H1 (cell line): ENCODE results near the gene MYLIP. TPM values are rescaled to one million over a fixed set of nuclear protein-coding genes. Genes with fewer than 3 reads are reported as not detected.
A peak's percentile ranks its signal among the peaks of the same experiment; 100 is the strongest.

Experiments
- CTCF ChIA-PET: fragments of 300-600 bp; sonication (Branson Sonifier 250); formaldehyde crosslinking; loops from one replicate; lab custom pipeline; 2021; ENCODE audit not compliant: partially characterized antibody; lab: Charles Lee
- POLR2A ChIA-PET: fragments of 300-600 bp; sonication (Branson Sonifier 250); formaldehyde crosslinking; loops from one replicate; lab custom pipeline; 2021; ENCODE audit warnings: inconsistent platforms; ENCODE audit not compliant: partially characterized antibody; lab: Charles Lee
- DNase-seq, 2 experiments: peaks; one replicate each; pipeline versions ENCODE4 v3.0.0 to v3.0.0-alpha.2; 2010 to 2022; ENCODE audit warnings: low spot score in 2 of 2, low read depth in 1 of 2, mixed read lengths in 1 of 2
- FAIRE-seq: peaks from 2 replicates; lab custom pipeline; 2011; peaks lifted over from hg19 to GRCh38; lab: Jason Lieb, UNC
- H2AFZ ChIP-seq: 2 replicates; pipeline ENCODE4 v1.8.1; 2012; ENCODE audit warnings: low read length, inconsistent platforms
- H2AK5ac ChIP-seq: 2 replicates; pipeline ENCODE4 v1.6.1; 2013; ENCODE audit warnings: low read depth, low read length
- H2BK120ac ChIP-seq: replicated peaks from 2 replicates; pipeline ENCODE3; 2013; ENCODE audit warnings: low read depth, low read length, inconsistent platforms
- H2BK12ac ChIP-seq: 2 replicates; pipeline ENCODE4 v1.6.1; 2013; ENCODE audit warnings: low read depth, low read length
- H2BK15ac ChIP-seq: 2 replicates; pipeline ENCODE4 v1.6.1; 2013; ENCODE audit warnings: low read length
- H2BK20ac ChIP-seq: 2 replicates; pipeline ENCODE4 v1.6.1; 2013; ENCODE audit warnings: low read length
- H2BK5ac ChIP-seq: 2 replicates; pipeline ENCODE4 v1.6.1; 2013; ENCODE audit warnings: low read depth, low read length
- H3K14ac ChIP-seq: 2 replicates; pipeline ENCODE4 v1.6.1; 2013; ENCODE audit warnings: inconsistent platforms; ENCODE audit not compliant: insufficient read length
- H3K18ac ChIP-seq: 2 replicates; pipeline ENCODE4 v1.6.1; 2013; ENCODE audit warnings: low read length; ENCODE audit errors: extremely low read depth
- H3K23ac ChIP-seq: 2 replicates; pipeline ENCODE4 v1.6.1; 2013; ENCODE audit warnings: inconsistent platforms; ENCODE audit not compliant: insufficient read length
- H3K23me2 ChIP-seq: 2 replicates; pipeline ENCODE4 v1.6.1; 2013; ENCODE audit warnings: low read depth, low read length
- H3K27ac ChIP-seq: 2 replicates; pipeline ENCODE4 v1.6.1; 2011; ENCODE audit warnings: low read depth, low read length, inconsistent platforms
- H3K27me3 ChIP-seq, 4 experiments: replicated peaks in 1 of 4; 1 replicate in 1 of 4; 2 replicates in 3 of 4; pipeline versions ENCODE4 v1.6.1 to v1.8.1; 2011 to 2013; ENCODE audit warnings: low read length in 3 of 4, mild to moderate bottlenecking in 3 of 4, inconsistent platforms in 2 of 4, mixed read lengths in 2 of 4, moderate library complexity in 1 of 4; ENCODE audit not compliant: control insufficient read depth in 3 of 4, insufficient read depth in 3 of 4; ENCODE audit errors: extremely low read depth in 1 of 4
- H3K36me3 ChIP-seq, 4 experiments: 2 replicates each; pipeline versions ENCODE4 v1.6.1 to v1.8.1; 2011 to 2013; ENCODE audit warnings: mild to moderate bottlenecking in 4 of 4, low read length in 3 of 4, moderate library complexity in 2 of 4, control low read depth in 1 of 4, inconsistent platforms in 1 of 4; ENCODE audit not compliant: insufficient read depth in 4 of 4, control insufficient read depth in 2 of 4
- H3K4ac ChIP-seq: replicated peaks from 2 replicates; pipeline ENCODE3; 2013; ENCODE audit warnings: low read length, low read depth, mixed read lengths, inconsistent platforms; ENCODE audit not compliant: insufficient read length
- H3K4me1 ChIP-seq, 4 experiments: replicated peaks in 1 of 4; 1 replicate in 1 of 4; 2 replicates in 3 of 4; pipeline versions ENCODE4 v1.6.1 to v1.8.1; 2011 to 2013; ENCODE audit warnings: low read length in 3 of 4, inconsistent platforms in 2 of 4, mixed read lengths in 1 of 4; ENCODE audit not compliant: insufficient read depth in 4 of 4, control insufficient read depth in 3 of 4
- H3K4me2 ChIP-seq, 2 experiments: 2 replicates each; pipeline versions ENCODE4 v1.6.1 to v1.8.1; 2011 to 2013; ENCODE audit warnings: low read depth in 2 of 2, low read length in 2 of 2, control low read depth in 1 of 2, inconsistent platforms in 1 of 2, mild to moderate bottlenecking in 1 of 2; ENCODE audit not compliant: insufficient read depth in 1 of 2
- H3K4me3 ChIP-seq, 4 experiments: fragments of 200-600, 300-600 bp in 1 of 4; sonication (generic), shearing (Covaris generic), sonication (Bioruptor Twin) in 1 of 4; 2 replicates each; pipeline versions ENCODE4 v1.5.1 to v1.8.1; 2011 to 2016; ENCODE audit warnings: low read length in 4 of 4, low read depth in 3 of 4, control low read depth in 2 of 4, inconsistent platforms in 2 of 4, mild to moderate bottlenecking in 2 of 4, mixed read lengths in 1 of 4, moderate library complexity in 1 of 4; ENCODE audit not compliant: insufficient read depth in 2 of 4; ENCODE audit errors: extremely low read depth in 1 of 4
- H3K56ac ChIP-seq: replicated peaks from 2 replicates; pipeline ENCODE3; 2013; ENCODE audit warnings: low read depth, mild to moderate bottlenecking, mixed read lengths, low read length, inconsistent platforms; ENCODE audit not compliant: insufficient read length
- H3K79me1 ChIP-seq: 2 replicates; pipeline ENCODE4 v1.6.1; 2013; ENCODE audit warnings: low read depth, low read length, control low read depth
- H3K79me2 ChIP-seq, 2 experiments: 2 replicates each; pipeline versions ENCODE4 v1.6.1 to v1.8.1; 2012 to 2013; ENCODE audit warnings: low read length in 2 of 2, mild to moderate bottlenecking in 2 of 2, inconsistent platforms in 1 of 2; ENCODE audit not compliant: insufficient read depth in 2 of 2, control insufficient read depth in 1 of 2
- H3K9ac ChIP-seq, 4 experiments: replicated peaks in 1 of 4; 1 replicate in 1 of 4; 2 replicates in 3 of 4; pipeline versions ENCODE4 v1.6.1 to v1.8.1; 2011 to 2013; ENCODE audit warnings: low read depth in 3 of 4, low read length in 3 of 4, control low read depth in 2 of 4, mild to moderate bottlenecking in 2 of 4, moderate library complexity in 2 of 4, inconsistent platforms in 1 of 4; ENCODE audit errors: extremely low read depth in 1 of 4
- H3K9me3 ChIP-seq, 2 experiments: 2 replicates each; pipeline versions ENCODE4 v1.6.1 to v1.8.1; 2012 to 2013; ENCODE audit warnings: mild to moderate bottlenecking in 2 of 2, moderate library complexity in 2 of 2, control low read depth in 1 of 2, inconsistent platforms in 1 of 2, low read depth in 1 of 2, low read length in 1 of 2, mixed read lengths in 1 of 2; ENCODE audit not compliant: insufficient read depth in 2 of 2
- H4K20me1 ChIP-seq, 2 experiments: replicated peaks in 1 of 2; 2 replicates each; pipeline versions ENCODE3 to v1.8.1; 2011 to 2013; ENCODE audit warnings: inconsistent platforms in 2 of 2, low read length in 2 of 2, mild to moderate bottlenecking in 1 of 2; ENCODE audit not compliant: insufficient read depth in 2 of 2, control insufficient read depth in 1 of 2
- H4K5ac ChIP-seq: 2 replicates; pipeline ENCODE4 v1.6.1; 2013; ENCODE audit warnings: low read length, low read depth, mixed read lengths, inconsistent platforms; ENCODE audit not compliant: insufficient read length
- H4K8ac ChIP-seq: 2 replicates; pipeline ENCODE4 v1.8.0; 2013; ENCODE audit warnings: mild to moderate bottlenecking, moderate library complexity, low read length, inconsistent platforms; ENCODE audit not compliant: insufficient read depth; ENCODE audit errors: extremely low read depth
- H4K91ac ChIP-seq: replicated peaks from 2 replicates; pipeline ENCODE3; 2013; ENCODE audit warnings: low read length, mixed read lengths, inconsistent platforms; ENCODE audit not compliant: insufficient read length
- BACH1 ChIP-seq: IDR thresholded peaks from 2 replicates; pipeline ENCODE4 v1.6.1; 2012; ENCODE audit warnings: low read length, improper control_type of control experiment
- CBX8 ChIP-seq: fragments of 300-800, 300-1000 bp; sonication (generic); IDR thresholded peaks from 2 replicates; pipeline ENCODE4 v1.7.1; 2016; ENCODE audit warnings: low read depth, low read length, borderline replicate concordance
- CEBPB ChIP-seq: IDR thresholded peaks from 2 replicates; pipeline ENCODE4 v1.6.1; 2012; ENCODE audit warnings: low read depth, low read length
- GABPA ChIP-seq: IDR thresholded peaks from 2 replicates; pipeline ENCODE4 v1.6.1; 2011; ENCODE audit warnings: mild to moderate bottlenecking, low read length, moderate library complexity, borderline replicate concordance; ENCODE audit not compliant: insufficient read depth
- HDAC6 ChIP-seq: IDR thresholded peaks from one replicate; pipeline ENCODE4 v1.7.1; 2012; ENCODE audit warnings: low read depth, mild to moderate bottlenecking, inconsistent platforms, low read length, moderate library complexity
- JUND ChIP-seq: IDR thresholded peaks from 2 replicates; pipeline ENCODE4 v1.6.1; 2011; ENCODE audit warnings: mild to moderate bottlenecking, improper control_type of control experiment, low read length
- MAFK ChIP-seq: IDR thresholded peaks from 2 replicates; pipeline ENCODE4 v1.6.1; 2012; ENCODE audit warnings: low read depth, mild to moderate bottlenecking, improper control_type of control experiment, low read length
- RBBP5 ChIP-seq: IDR thresholded peaks from 2 replicates; pipeline ENCODE4 v1.7.1; 2012; ENCODE audit warnings: low read depth, mild to moderate bottlenecking, inconsistent platforms, low read length, moderate library complexity, borderline replicate concordance
- RXRA ChIP-seq: IDR thresholded peaks from 2 replicates; pipeline ENCODE4 v1.6.1; 2011; ENCODE audit warnings: low read depth, mild to moderate bottlenecking, low read length, moderate library complexity; ENCODE audit not compliant: insufficient read depth
- SIN3A ChIP-seq, 2 experiments: IDR thresholded peaks in 1 of 2; conservative IDR thresholded peaks in 1 of 2; 2 replicates each; pipeline ENCODE4 v1.6.1; 2011 to 2012; ENCODE audit warnings: low read length in 2 of 2, improper control_type of control experiment in 1 of 2, low read depth in 1 of 2, mild to moderate bottlenecking in 1 of 2
- SP4 ChIP-seq: IDR thresholded peaks from 2 replicates; pipeline ENCODE4 v1.6.1; 2012; ENCODE audit warnings: low read length, inconsistent platforms
- TAF7 ChIP-seq: optimal IDR thresholded peaks from 2 replicates; pipeline ENCODE3; 2011; ENCODE audit warnings: low read depth, mild to moderate bottlenecking, inconsistent platforms, low read length, moderate library complexity, borderline replicate concordance
- TCF12 ChIP-seq: IDR thresholded peaks from 2 replicates; pipeline ENCODE4 v1.6.1; 2011; ENCODE audit warnings: low read depth, mild to moderate bottlenecking, low read length
- YY1 ChIP-seq: IDR thresholded peaks from 2 replicates; pipeline ENCODE4 v1.6.1; 2011; ENCODE audit warnings: low read depth, mild to moderate bottlenecking, low read length
- WGBS, 2 experiments: shearing (Covaris generic) in 1 of 2; methylation state at CpG; one replicate each; pipeline versions ENCODE4 v1.1.6 to v1.1.7; 2013 to 2015; ENCODE audit warnings: low lambda C conversion rate in 2 of 2, mixed read lengths in 2 of 2, inconsistent platforms in 1 of 2, low coverage in 1 of 2, missing lambda C conversion rate in 1 of 2; ENCODE audit not compliant: insufficient replicate concordance in 2 of 2, insufficient coverage in 1 of 2, insufficient read length in 1 of 2; ENCODE audit errors: extremely low coverage in 1 of 2, missing lambda C conversion rate in 1 of 2; 5-methylcytosine and 5-hydroxymethylcytosine counted together
- polyA plus RNA-seq, 7 experiments: library from polyadenylated mRNA; depleted of rRNA in 3 of 7; stranded (reverse) in 5 of 7; unstranded in 2 of 7; fragments of >200 nt in 5 of 7; fragments of 200-250 nt in 2 of 7; gene quantifications; 1 replicate in 5 of 7; 2 replicates in 1 of 7; 4 replicates in 1 of 7; pipeline versions ENCODE4 v1.2.1 to v1.2.3, GENCODE V29; 2011 to 2013; ENCODE audit warnings: missing spikeins in 2 of 7, mixed read lengths in 2 of 7
- total RNA-seq: library from RNA; stranded (reverse); fragmentation: NEBNext Ultra II Directional; extraction: Animal tissue kit (Norgen Biotek cat#: 25700); gene quantifications from 2 replicates; pipeline ENCODE4 v1.2.1, GENCODE V29; 2021

Gene MYLIP
- total and polyA plus RNA-seq, 2 of the 8 experiments (the other 6 are each of a cell fraction or from before 2014, with no cell fraction given) = 21.1 to 26.9 TPM

DNA sequence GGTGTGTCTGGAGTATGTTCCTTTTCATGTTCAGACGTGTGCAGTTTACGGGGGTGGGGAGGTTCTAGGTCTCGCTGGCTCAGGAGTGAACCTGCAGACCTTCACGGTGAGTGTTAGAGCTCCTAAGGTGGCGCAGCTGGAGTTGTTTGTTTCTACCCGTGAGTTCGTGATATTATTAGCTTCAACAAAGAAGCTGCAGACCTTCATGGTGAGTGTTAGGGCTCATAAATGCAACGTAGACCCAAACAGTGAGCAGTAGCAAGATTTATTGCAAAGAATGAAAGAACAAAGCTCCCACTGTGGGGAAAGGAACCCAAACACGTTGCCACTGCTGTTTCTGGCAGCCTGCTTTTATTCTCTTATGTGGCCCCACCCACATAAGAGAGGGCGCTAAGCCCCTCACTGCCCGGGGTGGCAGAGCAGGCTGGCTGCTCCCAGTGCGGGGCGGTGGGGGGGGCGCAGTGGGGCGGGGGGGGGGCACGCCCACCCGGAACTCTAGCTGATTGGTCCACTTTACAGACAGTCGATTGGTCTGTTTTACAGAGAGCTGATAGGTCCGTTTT lies 68.2 kb downstream of the MYLIP start:
- Histone ChIP-seq H2BK120ac (no peak overlapping the region), H3K23ac (no peak overlapping the region), H4K91ac (no peak overlapping the region), H3K23me2 (no peaks in the 10 kb centered on the region), H2AK5ac (no peak overlapping the region), H3K79me1 (no peaks in the 10 kb centered on the region), H3K56ac (no peak overlapping the region), H3K36me3 (no peaks in the 10 kb centered on the region), H3K9me3 (no peaks in the 10 kb centered on the region), H3K4me1 (no peaks in the 10 kb centered on the region), H4K20me1 (no peaks in the 10 kb centered on the region), H3K18ac (no peak overlapping the region), H4K5ac (no peak overlapping the region), H2BK12ac (no peak overlapping the region), H2AFZ (peak overlapping the region; percentile 70; the same call in 1 of the 2 replicates), H2BK5ac (no peak overlapping the region), H2BK15ac (no peak overlapping the region), H3K9ac (no peak overlapping the region), H4K8ac (no peak overlapping the region), H3K27me3 (no peaks in the 10 kb centered on the region), H3K27ac (no peak overlapping the region), H3K79me2 (no peaks in the 10 kb centered on the region), H2BK20ac (no peak overlapping the region), H3K4ac (no peak overlapping the region), H3K4me2 (no peak overlapping the region), H3K4me3 (no peak overlapping the region), H3K14ac (no peak overlapping the region)
- 98% methylated on average over 11 of the region's 19 CpGs; no CpG with 5 or more reads in 1 of the 2 experiments for WGBS, 2 experiments
- FAIRE-seq (no peak), DNase-seq (no peak)
- ChIA-PET POLR2A (interaction anchor here (0.7 to 1.4 kb wide), 3 partner anchors 9 to 275 kb away, joined by 3 to 4 read pairs (median 4); partner anchors contain the start of gene MYLIP), CTCF (interaction anchor here (0.9 to 2.4 kb wide), 7 partner anchors 9 to 505 kb away, joined by 3 to 14 read pairs (median 7); no protein-coding TSS in a partner anchor)
- TF ChIP-seq RBBP5 (no peak), SP4 (no peak), CBX8 (no peak), BACH1 (no peak), CEBPB (no peak), MAFK (no peak), YY1 (no peak), TAF7 (no peak), RXRA (no peak), GABPA (no peak), SIN3A (conservative IDR thresholded peaks at IDR 0.05 in 1 of 2, IDR thresholded peaks at IDR 0.05 in 1 of 2; ENCODE audit: low read depth in 1 of 2, low read length in 2 of 2) (no peak), HDAC6 (no peak), JUND (no peak), TCF12 (no peak)
